Naive thymus-derived CD8-positive, alpha-beta T cell (primary cell): ENCODE results near the gene MTMR12. TPM values are rescaled to one million over a fixed set of nuclear protein-coding genes. Genes with fewer than 3 reads are reported as not detected.
A peak's percentile ranks its signal among the peaks of the same experiment; 100 is the strongest.
"Not testable (repeated sequence)": the region's sequence is repeated elsewhere in the genome, so short reads cannot be mapped to it uniquely, and the experiment has no call there.

Experiments used
- ATAC-seq, 2 donors: fragments of 150-1000 bp; cut with Tn5 transposase in 1 of 2; sonication (Bioruptor Pico), chemical (Tn5 transposase) in 1 of 2; 1 replicate in 1 of 2; 2 replicates in 1 of 2; pipeline ENCODE4 v1.10.0; 2021; ENCODE audit warnings: mild to moderate bottlenecking in 2 of 2, moderate library complexity in 2 of 2
- POLR2A ChIA-PET: fragments of 350-600 bp; sonication (Branson Sonifier 250); formaldehyde crosslinking; loops from one replicate; lab custom pipeline; 2021; ENCODE audit warnings: antibody characterized with exemption; lab: Charles Lee
- DNase-seq, 10 donors: peaks; one replicate each; pipeline versions ENCODE4 v3.0.0 to v3.0.0-alpha.2; 2020 to 2022
- H3K27ac Mint-ChIP-seq, 10 donors: one replicate each; pipeline ENCODE4 v1.8.0; 2020 to 2022; ENCODE audit warnings: mild to moderate bottlenecking in 10 of 10, mixed read lengths in 10 of 10, moderate library complexity in 4 of 10, inconsistent platforms in 1 of 10
- H3K27me3 Mint-ChIP-seq, 5 donors: one replicate each; pipeline ENCODE4 v1.8.0; 2021 to 2022; ENCODE audit warnings: mixed read lengths in 5 of 5
- H3K36me3 Mint-ChIP-seq, 3 donors: one replicate each; pipeline ENCODE4 v1.8.0; 2020 to 2022; ENCODE audit warnings: mixed read lengths in 3 of 3, mild to moderate bottlenecking in 2 of 3, inconsistent platforms in 1 of 3
- H3K4me1 Mint-ChIP-seq, 4 donors: one replicate each; pipeline ENCODE4 v1.8.0; 2021 to 2022; ENCODE audit warnings: mixed read lengths in 4 of 4
- H3K4me3 Mint-ChIP-seq, 10 donors: one replicate each; pipeline ENCODE4 v1.8.0; 2020 to 2022; ENCODE audit warnings: mild to moderate bottlenecking in 10 of 10, mixed read lengths in 10 of 10, moderate library complexity in 6 of 10, inconsistent platforms in 1 of 10
- H3K9me3 Mint-ChIP-seq, 9 donors: one replicate each; pipeline ENCODE4 v1.8.0; 2020 to 2022; ENCODE audit warnings: mixed read lengths in 9 of 9, mild to moderate bottlenecking in 3 of 9, inconsistent platforms in 1 of 9, moderate library complexity in 1 of 9
- polyA plus RNA-seq, 3 donors: library from polyadenylated mRNA; unstranded; fragments of 300-500 nt; fragmentation: Illumina TruSeq; gene quantifications; one replicate each; pipeline ENCODE4 v1.2.3, GENCODE V29; 2021
- total RNA-seq, 8 experiments: library from RNA in 2 of 8; stranded (reverse) in 2 of 8; gene quantifications; one replicate each; pipeline ENCODE4 v1.2.3 and lab custom pipeline; 2021 to 2026

The MTMR12 gene
- total and polyA plus RNA-seq, 5 experiments from 2014 or later = 14.2 to 32.5 (median 17.2) TPM

GRCh38 chr5:32290922-32291321, 21.8 kb downstream of the MTMR12 start:
- Mint-ChIP-seq H3K27ac (peak overlapping the region in 3 of 10 donors; percentile 12 to 80 (median 21)), H3K36me3 (peaks cover 7 to 41% (median 13%) of the 10 kb centered on the region in 3 donors), H3K9me3 (no peaks in the 10 kb centered on the region), H3K4me3 (peak overlapping the region in 1 of 10 donors; percentile 57), H3K4me1 (peaks cover 30 to 68% (median 62%) of the 10 kb centered on the region in 4 donors), H3K27me3 (no peaks in the 10 kb centered on the region)
- POLR2A ChIA-PET = no interaction called here
- DNase-seq = no peak
- no peak for ATAC-seq

GRCh38 chr5:32290501-32290900, 22.2 kb downstream of the MTMR12 start:
- H3K4me3 Mint-ChIP-seq, POLR2A ChIA-PET, DNase-seq, H3K27me3 Mint-ChIP-seq, ATAC-seq, H3K9me3 Mint-ChIP-seq: not testable (repeated sequence)
- Mint-ChIP-seq H3K27ac (peak overlapping the region in 1 of 10 donors; percentile 80), H3K36me3 (peaks cover 7 to 39% (median 13%) of the 10 kb centered on the region in 3 donors), H3K4me1 (peaks cover 32 to 72% (median 64%) of the 10 kb centered on the region in 4 donors)

- DNase-seq, H3K9me3 Mint-ChIP-seq, POLR2A ChIA-PET, ATAC-seq, H3K27ac Mint-ChIP-seq, H3K4me3 Mint-ChIP-seq, H3K27me3 Mint-ChIP-seq: not testable (repeated sequence)
- peaks cover 7 to 35% (median 13%) of the 10 kb centered on the region in 3 donors for H3K36me3 Mint-ChIP-seq
- peaks cover 31 to 73% (median 65%) of the 10 kb centered on the region in 4 donors for H3K4me1 Mint-ChIP-seq
Observed at GRCh38 chr5:32289986-32290385, 22.8 kb downstream of the MTMR12 start.

- H3K4me1 Mint-ChIP-seq = peaks cover 26 to 72% (median 63%) of the 10 kb centered on the region in 4 donors
- H3K27ac Mint-ChIP-seq = peak overlapping the region in 2 of 10 donors; percentile 20 to 68
- H3K9me3 Mint-ChIP-seq, DNase-seq, POLR2A ChIA-PET, H3K27me3 Mint-ChIP-seq, ATAC-seq, H3K4me3 Mint-ChIP-seq: not testable (repeated sequence)
- peaks cover 0 to 20% (median 5%) of the 10 kb centered on the region in 3 donors for H3K36me3 Mint-ChIP-seq
Observed at GRCh38 chr5:32288135-32288534, 24.6 kb downstream of the MTMR12 start.

GRCh38 chr5:32287525-32287924, 25.2 kb downstream of the MTMR12 start:
- not testable (repeated sequence) for ATAC-seq
- H3K27ac Mint-ChIP-seq = peak overlapping the region in 1 of 10 donors; percentile 11

GRCh38 chr5:32285510-32286138, 27.1 kb downstream of the MTMR12 start:
- H3K27ac Mint-ChIP-seq = peak overlapping the region in 1 of 10 donors; percentile 58
- POLR2A ChIA-PET = no interaction called here
- peaks cover 0 to 20% (median 8%) of the 10 kb centered on the region in 3 donors for H3K36me3 Mint-ChIP-seq
- H3K9me3 Mint-ChIP-seq = no peaks in the 10 kb centered on the region
- no peaks in the 10 kb centered on the region for H3K27me3 Mint-ChIP-seq
- H3K4me3 Mint-ChIP-seq = no peak overlapping the region
- ATAC-seq = no peak
- peaks cover 23 to 67% (median 58%) of the 10 kb centered on the region in 4 donors for H3K4me1 Mint-ChIP-seq
- no peak for DNase-seq

More at GRCh38 chr5:32287525-32287924, 25.2 kb downstream of the MTMR12 start:
- H3K4me3 Mint-ChIP-seq, DNase-seq, H3K9me3 Mint-ChIP-seq, H3K27me3 Mint-ChIP-seq, POLR2A ChIA-PET: not testable (repeated sequence)
- peaks cover 0 to 16% (median 3%) of the 10 kb centered on the region in 3 donors for H3K36me3 Mint-ChIP-seq
- H3K4me1 Mint-ChIP-seq = peaks cover 24 to 67% (median 65%) of the 10 kb centered on the region in 4 donors

GRCh38 chr5:32283539-32284377, 29.0 kb downstream of the MTMR12 start:
- Mint-ChIP-seq H3K27me3 (no peaks in the 10 kb centered on the region), H3K36me3 (peaks cover 0 to 26% (median 7%) of the 10 kb centered on the region in 3 donors), H3K4me3 (no peak overlapping the region), H3K9me3 (no peaks in the 10 kb centered on the region), H3K27ac (peak overlapping the region in 7 of 10 donors; percentile 3 to 61 (median 33)), H3K4me1 (peaks cover 25 to 67% (median 57%) of the 10 kb centered on the region in 4 donors)
- POLR2A ChIA-PET = interaction anchor here (0.6 kb wide), 1 partner anchor 72 kb away, joined by 4 read pairs; no protein-coding TSS in a partner anchor
- ATAC-seq = no peak
- no peak for DNase-seq

- Mint-ChIP-seq H3K36me3 (peaks cover 0 to 28% (median 7%) of the 10 kb centered on the region in 3 donors), H3K27ac (peak overlapping the region in 2 of 10 donors; percentile 45 to 61), H3K9me3 (no peaks in the 10 kb centered on the region), H3K27me3 (no peaks in the 10 kb centered on the region), H3K4me3 (no peak overlapping the region), H3K4me1 (peaks cover 22 to 68% (median 56%) of the 10 kb centered on the region in 4 donors)
- ATAC-seq (no peak), DNase-seq (no peak)
- POLR2A ChIA-PET = interaction anchor here (0.6 kb wide), 1 partner anchor 1156 kb away, joined by 3 read pairs; no protein-coding TSS in a partner anchor
Observed at GRCh38 chr5:32283061-32283460, 29.7 kb downstream of the MTMR12 start.

GRCh38 chr5:32282633-32283032, 30.1 kb downstream of the MTMR12 start:
- Mint-ChIP-seq H3K9me3 (no peaks in the 10 kb centered on the region), H3K27me3 (no peaks in the 10 kb centered on the region), H3K27ac (peak overlapping the region in 1 of 10 donors; percentile 5), H3K4me3 (no peak overlapping the region), H3K4me1 (peaks cover 22 to 69% (median 59%) of the 10 kb centered on the region in 4 donors), H3K36me3 (peaks cover 0 to 28% (median 7%) of the 10 kb centered on the region in 3 donors)
- ATAC-seq (no peak), DNase-seq (no peak)
- POLR2A ChIA-PET = interaction anchor here (0.6 kb wide), 1 partner anchor 1157 kb away, joined by 3 read pairs; no protein-coding TSS in a partner anchor

GRCh38 chr5:32281378-32282133, 31.2 kb downstream of the MTMR12 start:
- ATAC-seq, POLR2A ChIA-PET, H3K4me3 Mint-ChIP-seq, H3K9me3 Mint-ChIP-seq, H3K27me3 Mint-ChIP-seq, DNase-seq: not testable (repeated sequence)
- H3K4me1 Mint-ChIP-seq = peaks cover 20 to 68% (median 58%) of the 10 kb centered on the region in 4 donors
- peak overlapping the region in 4 of 10 donors; percentile 22 to 85 (median 60) for H3K27ac Mint-ChIP-seq
- H3K36me3 Mint-ChIP-seq = peaks cover 0 to 28% (median 7%) of the 10 kb centered on the region in 3 donors

- Mint-ChIP-seq H3K9me3 (no peaks in the 10 kb centered on the region), H3K4me1 (peaks cover 20 to 74% (median 59%) of the 10 kb centered on the region in 4 donors), H3K36me3 (peaks cover 0 to 31% (median 7%) of the 10 kb centered on the region in 3 donors), H3K27ac (peak overlapping the region in 9 of 10 donors; percentile 12 to 85 (median 57)), H3K27me3 (no peaks in the 10 kb centered on the region), H3K4me3 (peak overlapping the region in 2 of 10 donors; percentile 43 to 70)
- POLR2A ChIA-PET = no interaction called here
- no peak for ATAC-seq
- no peak for DNase-seq
Observed at GRCh38 chr5:32280656-32281081, 32.1 kb downstream of the MTMR12 start.

GRCh38 chr5:32279786-32280185, 33.0 kb downstream of the MTMR12 start:
- peak overlapping the region in 5 of 10 donors; percentile 32 to 85 (median 50) for H3K27ac Mint-ChIP-seq
- H3K36me3 Mint-ChIP-seq = peaks cover 0 to 36% (median 7%) of the 10 kb centered on the region in 3 donors
- H3K9me3 Mint-ChIP-seq = no peaks in the 10 kb centered on the region
- DNase-seq (no peak), ATAC-seq (no peak)
- POLR2A ChIA-PET = no interaction called here
- H3K4me1 Mint-ChIP-seq = peaks cover 19 to 75% (median 56%) of the 10 kb centered on the region in 4 donors
- no peak overlapping the region for H3K4me3 Mint-ChIP-seq
- H3K27me3 Mint-ChIP-seq = no peaks in the 10 kb centered on the region
